Thyroid gland (tissue), 4 donors: ENCODE measurements around the gene LIG3.

Experiments used
- POLR2A ChIP-seq, 2 donors: fragments of 450-650 bp; IDR thresholded peaks; one replicate each; pipeline ENCODE4 v1.6.1; 2017; ENCODE audit warnings: antibody characterized with exemption in 2 of 2, mild to moderate bottlenecking in 2 of 2, moderate library complexity in 1 of 2
- TF ChIP-seq, protein P1 (sequence below), 6 experiments: fragments of 200-600 bp in 3 of 6; fragments of 450-650 bp in 3 of 6; sonication (generic) in 3 of 6; IDR thresholded peaks; one replicate each; pipeline ENCODE4 v1.5.1; 2016 to 2019; ENCODE audit warnings: antibody characterized with exemption in 6 of 6, mild to moderate bottlenecking in 2 of 6, inconsistent platforms in 1 of 6, moderate library complexity in 1 of 6

DNA sequence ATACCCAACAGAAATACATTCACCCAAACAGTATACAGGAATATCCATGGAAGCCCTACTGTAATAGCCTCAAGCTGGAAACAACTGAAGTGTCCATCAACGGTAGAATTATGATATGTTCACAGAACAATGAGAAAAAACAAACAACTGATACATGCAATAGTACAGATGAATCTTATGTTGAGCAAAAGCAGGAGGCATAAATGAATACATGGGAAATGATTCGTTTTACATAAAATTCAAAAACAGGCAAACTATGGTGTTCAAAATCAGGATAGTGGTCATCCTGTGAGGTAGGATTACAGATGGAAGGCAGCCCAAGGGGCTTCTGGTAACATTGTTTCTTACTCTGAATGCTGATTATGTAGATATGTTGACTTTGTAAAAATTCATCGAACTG is 58.1 kb downstream of the LIG3 start:
- TF ChIP-seq, protein P1, sequence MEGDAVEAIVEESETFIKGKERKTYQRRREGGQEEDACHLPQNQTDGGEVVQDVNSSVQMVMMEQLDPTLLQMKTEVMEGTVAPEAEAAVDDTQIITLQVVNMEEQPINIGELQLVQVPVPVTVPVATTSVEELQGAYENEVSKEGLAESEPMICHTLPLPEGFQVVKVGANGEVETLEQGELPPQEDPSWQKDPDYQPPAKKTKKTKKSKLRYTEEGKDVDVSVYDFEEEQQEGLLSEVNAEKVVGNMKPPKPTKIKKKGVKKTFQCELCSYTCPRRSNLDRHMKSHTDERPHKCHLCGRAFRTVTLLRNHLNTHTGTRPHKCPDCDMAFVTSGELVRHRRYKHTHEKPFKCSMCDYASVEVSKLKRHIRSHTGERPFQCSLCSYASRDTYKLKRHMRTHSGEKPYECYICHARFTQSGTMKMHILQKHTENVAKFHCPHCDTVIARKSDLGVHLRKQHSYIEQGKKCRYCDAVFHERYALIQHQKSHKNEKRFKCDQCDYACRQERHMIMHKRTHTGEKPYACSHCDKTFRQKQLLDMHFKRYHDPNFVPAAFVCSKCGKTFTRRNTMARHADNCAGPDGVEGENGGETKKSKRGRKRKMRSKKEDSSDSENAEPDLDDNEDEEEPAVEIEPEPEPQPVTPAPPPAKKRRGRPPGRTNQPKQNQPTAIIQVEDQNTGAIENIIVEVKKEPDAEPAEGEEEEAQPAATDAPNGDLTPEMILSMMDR (IDR thresholded peaks at IDR 0.05), result no peak
- no peak for TF ChIP-seq POLR2A (IDR thresholded peaks at IDR 0.05)
